GM12878 (cell line): ENCODE data around the gene SLC25A30. TPM values are rescaled to one million over a fixed set of nuclear protein-coding genes. Genes with fewer than 3 reads are reported as not detected.

Source experiments
- ATAC-seq: fragments of 200-7000 bp; cut with Tn5 transposase; 3 replicates; pipeline ENCODE4 v1.9.1; 2020; ENCODE audit warnings: mild to moderate bottlenecking, moderate library complexity
- BruUV-seq: library from RNA; stranded (reverse); fragments of 400-500 nt; replicated peaks from 2 replicates; lab custom pipeline; 2021; lab: Mats Ljungman, UMichigan
- CTCF ChIA-PET: fragments of 300-600 bp; sonication (Branson Sonifier 250); formaldehyde crosslinking; extraction: SDS; loops from one replicate; lab custom pipeline; 2021; ENCODE audit warnings: inconsistent platforms; lab: Yijun Ruan, JAX
- POLR2A ChIA-PET: fragments of 350-600 bp; formaldehyde crosslinking; extraction: SDS; loops from one replicate; lab custom pipeline; 2021; ENCODE audit warnings: inconsistent platforms; lab: Charles Lee
- RAD21 ChIA-PET: fragments of 300-600 bp; sonication (Branson Sonifier 250); formaldehyde crosslinking; loops from one replicate; lab custom pipeline; 2023; ENCODE audit warnings: antibody characterized with exemption; ENCODE audit not compliant: unreplicated experiment; lab: Charles Lee
- SMC1A ChIA-PET: fragments of 300-600 bp; sonication (Branson Sonifier 250); formaldehyde crosslinking; loops from one replicate; lab custom pipeline; 2023; ENCODE audit not compliant: unreplicated experiment, uncharacterized antibody; lab: Charles Lee
- DNase-seq: peaks from one replicate; pipeline ENCODE4 v3.0.0-alpha.2; 2011; ENCODE audit warnings: low read depth, low spot score
- FAIRE-seq: peaks from 3 replicates; lab custom pipeline; 2011; peaks lifted over from hg19 to GRCh38; lab: Jason Lieb, UNC
- H2AFZ ChIP-seq: 2 replicates; pipeline ENCODE4 v1.6.0; 2011; ENCODE audit warnings: low read depth, low read length, control low read depth; ENCODE audit not compliant: control insufficient read depth
- H3K27ac ChIP-seq: 2 replicates; pipeline ENCODE4 v1.5.1; 2011; ENCODE audit warnings: control low read depth; ENCODE audit not compliant: control insufficient read depth, insufficient read depth
- H3K27me3 ChIP-seq, 2 experiments: replicated peaks in 1 of 2; 2 replicates each; pipeline versions ENCODE4 v1.6.0 to v1.6.1; 2011; ENCODE audit warnings: low read length in 1 of 2; ENCODE audit not compliant: control insufficient read depth in 2 of 2, insufficient read depth in 2 of 2
- H3K36me3 ChIP-seq, 2 experiments: 2 replicates each; pipeline ENCODE4 v1.5.1; 2011; ENCODE audit warnings: low read length in 1 of 2; ENCODE audit not compliant: control insufficient read depth in 2 of 2, insufficient read depth in 2 of 2
- H3K4me1 ChIP-seq: 2 replicates; pipeline ENCODE4 v1.6.1; 2011; ENCODE audit warnings: mild to moderate bottlenecking, low read length, moderate library complexity, mixed read lengths; ENCODE audit not compliant: control insufficient read depth, insufficient read depth
- H3K4me2 ChIP-seq: 2 replicates; pipeline ENCODE4 v1.6.0; 2011; ENCODE audit warnings: control low read depth; ENCODE audit not compliant: control insufficient read depth, insufficient read depth
- H3K4me3 ChIP-seq: fragments of 200-600 bp; sonication (generic); 2 replicates; pipeline ENCODE4 v1.5.1; 2016
- H3K79me2 ChIP-seq: 2 replicates; pipeline ENCODE4 v1.6.0; 2011; ENCODE audit warnings: low read length; ENCODE audit not compliant: control insufficient read depth, insufficient read depth
- H3K9ac ChIP-seq: 2 replicates; pipeline ENCODE4 v1.8.0; 2011; ENCODE audit warnings: low read length, control low read depth, mixed read lengths; ENCODE audit not compliant: control insufficient read depth, insufficient read depth
- H3K9me3 ChIP-seq: replicated peaks from 3 replicates; pipeline ENCODE4 v1.5.1; 2011; ENCODE audit warnings: mild to moderate bottlenecking, low read length; ENCODE audit not compliant: control insufficient read depth, insufficient read depth
- H4K20me1 ChIP-seq: 2 replicates; pipeline ENCODE4 v1.6.0; 2011; ENCODE audit not compliant: control insufficient read depth, insufficient read depth
- BRCA1 ChIP-seq: IDR thresholded peaks from 2 replicates; pipeline ENCODE4 v1.6.1; 2011; ENCODE audit warnings: low read depth, low read length, improper control_type of control experiment
- CEBPB ChIP-seq, 2 experiments: fragments of 150-350 bp in 1 of 2; IDR thresholded peaks; 2 replicates each; pipeline ENCODE4 v1.6.1; 2012 to 2014; ENCODE audit warnings: low read depth in 2 of 2, low read length in 2 of 2, borderline replicate concordance in 1 of 2, inconsistent platforms in 1 of 2
- CREB1 ChIP-seq: IDR thresholded peaks from 2 replicates; pipeline ENCODE4 v1.6.1; 2012; ENCODE audit warnings: low read depth, mild to moderate bottlenecking, inconsistent platforms
- CTCF ChIP-seq, 3 experiments: IDR thresholded peaks in 2 of 3; conservative IDR thresholded peaks in 1 of 3; 2 replicates each; pipeline ENCODE4 v1.5.1; 2011; ENCODE audit warnings: low read depth in 3 of 3, low read length in 3 of 3, mild to moderate bottlenecking in 3 of 3, control low read depth in 2 of 3, moderate library complexity in 2 of 3, inconsistent platforms in 1 of 3, mixed read lengths in 1 of 3; ENCODE audit not compliant: control insufficient read depth in 2 of 3, insufficient read depth in 1 of 3; ENCODE audit errors: extremely low read depth in 1 of 3
- E2F8 ChIP-seq: fragments of 450-650 bp; IDR thresholded peaks from 2 replicates; pipeline ENCODE4 v1.6.1; 2018; ENCODE audit warnings: mild to moderate bottlenecking, low read depth, moderate library complexity; ENCODE audit not compliant: partially characterized antibody
- HDGF ChIP-seq: fragments of 450-650 bp; IDR thresholded peaks from 2 replicates; pipeline ENCODE4 v1.6.1; 2016; ENCODE audit warnings: antibody characterized with exemption
- IRF3 ChIP-seq: fragments of 450-650 bp; IDR thresholded peaks from 2 replicates; pipeline ENCODE4 v1.6.1; 2014; ENCODE audit warnings: mild to moderate bottlenecking
- KLF5 ChIP-seq: fragments of 450-650 bp; IDR thresholded peaks from 2 replicates; pipeline ENCODE4 v1.6.1; 2014; ENCODE audit warnings: mild to moderate bottlenecking; ENCODE audit not compliant: partially characterized antibody
- RCOR1 ChIP-seq: conservative IDR thresholded peaks from 2 replicates; pipeline ENCODE4 v1.6.1; 2012; ENCODE audit warnings: low read depth, low read length, improper control_type of control experiment
- SMARCA5 ChIP-seq: fragments of 450-650 bp; IDR thresholded peaks from 2 replicates; pipeline ENCODE4 v1.6.1; 2017; ENCODE audit warnings: mild to moderate bottlenecking
- SMC3 ChIP-seq: IDR thresholded peaks from 2 replicates; pipeline ENCODE4 v1.6.1; 2011; ENCODE audit warnings: low read length, improper control_type of control experiment, borderline replicate concordance
- SPI1 ChIP-seq: IDR thresholded peaks from 2 replicates; pipeline ENCODE4 v1.6.1; 2011; ENCODE audit warnings: low read depth, mild to moderate bottlenecking, low read length, moderate library complexity, borderline replicate concordance; ENCODE audit not compliant: insufficient read depth
- ZBED1 ChIP-seq: IDR thresholded peaks from 2 replicates; pipeline ENCODE4 v1.6.1; 2016; ENCODE audit warnings: borderline replicate concordance
- ZNF207 ChIP-seq: fragments of 450-650 bp; IDR thresholded peaks from 2 replicates; pipeline ENCODE4 v1.6.1; 2014; ENCODE audit warnings: antibody characterized with exemption, mild to moderate bottlenecking, borderline replicate concordance
- WGBS: methylation state at CpG from one replicate; pipeline ENCODE4 v1.1.6; 2016; ENCODE audit warnings: low lambda C conversion rate; ENCODE audit not compliant: insufficient replicate concordance, insufficient coverage; ENCODE audit errors: missing lambda C conversion rate; 5-methylcytosine and 5-hydroxymethylcytosine counted together
- in situ Hi-C: fragments of 300-500 bp; cut with MboI; formaldehyde crosslinking; loops from 9 replicates; pipeline ENCODE4 v1.14.3; 2018; ENCODE audit warnings: mixed read lengths
- intact Hi-C: fragments of 100-400 bp; cut with micrococcal nuclease; formaldehyde crosslinking; loops from one replicate; pipeline ENCODE4 v1.14.2; 2022; ENCODE audit not compliant: unreplicated experiment
- polyA plus RNA-seq, 11 experiments: library from polyadenylated mRNA; depleted of rRNA in 4 of 11; unstranded in 6 of 11; stranded (reverse) in 5 of 11; fragments of >200 nt; fragmentation: Nextera tagmentation in 4 of 11; fragmentation: Illumina TruSeq in 1 of 11; extraction: Ambion mirVana in 4 of 11; extraction: Trizol in 1 of 11; gene quantifications; 1 replicate in 1 of 11; 2 replicates in 10 of 11; pipeline versions ENCODE4 v1.2.1 to v1.2.3, GENCODE V29; 2011 to 2016; ENCODE audit warnings: inconsistent platforms in 2 of 11, missing spikeins in 2 of 11, low read depth in 1 of 11
- total RNA-seq, 4 experiments: library from RNA; depleted of rRNA in 3 of 4; stranded (reverse); fragments of >200 nt in 3 of 4; fragmentation: Illumina TruSeq in 1 of 4; extraction: Trizol in 1 of 4; gene quantifications; 2 replicates each; pipeline versions ENCODE4 v1.2.1 to v1.2.3, GENCODE V29; 2013 to 2021

The SLC25A30 gene
- total and polyA plus RNA-seq, 10 of the 15 experiments (the other 5 are each of a cell fraction or from before 2014, with no cell fraction given), result 2.4 to 18.0 (median 8.9) TPM

- TF ChIP-seq E2F8, result peak; percentile 78
- TF ChIP-seq, all 136 proteins: peak for 61
Observed at GRCh38 chr13:45464687-45465453, 46.7 kb upstream of the SLC25A30 start, which contains the start of gene COG3 (continued).

- Histone ChIP-seq H3K4me2 (peak overlapping the region; percentile 81), H3K79me2 (peaks cover 42% of the 10 kb centered on the region), H3K4me1 (peaks cover 3% of the 10 kb centered on the region), H3K27me3 (no peaks in the 10 kb centered on the region), H3K27ac (peak overlapping the region; percentile 68), H3K4me3 (peak overlapping the region; percentile 59), H3K36me3 (no peaks in the 10 kb centered on the region), H2AFZ (peak overlapping the region; percentile 90), H3K9me3 (no peaks in the 10 kb centered on the region; the same call in 2 of the 3 replicates), H3K9ac (peak overlapping the region; percentile 90), H4K20me1 (no peaks in the 10 kb centered on the region)
- TSS peak; percentile 84 for BruUV-seq
- DNase-seq (no peak), FAIRE-seq (no peak), ATAC-seq (no peak)
- intact Hi-C loops, result loop anchor here (1.0 to 2.0 kb wide), 2 partner anchors 23 to 46 kb away; partner anchors contain the start of gene SLC25A30
- ChIA-PET SMC1A (interaction anchor here (1.0 to 2.6 kb wide), 4 partner anchors 10 to 48 kb away, joined by 3 to 12 read pairs (median 4); no protein-coding TSS in a partner anchor), CTCF (interaction anchor here (1.1 to 5.7 kb wide), 3 partner anchors 12 to 93 kb away, joined by 3 to 19 read pairs (median 3); no protein-coding TSS in a partner anchor), RAD21 (no interaction called here), POLR2A (interaction anchor here (0.8 to 1.3 kb wide), 2 partner anchors 9 to 48 kb away, joined by 3 read pairs; no protein-coding TSS in a partner anchor)
- 69% methylated on average over 9 of the region's 9 CpGs for WGBS
- in situ Hi-C loops, result no loop called here
- no peak for TF ChIP-seq BRCA1
- TF ChIP-seq ZNF207, result no peak
- no peak for TF ChIP-seq SPI1
- 0 out of 6 replicates have a peak, but pooled peaks of 1 of the 3 experiments have one; percentile 16 for TF ChIP-seq CTCF (IDR thresholded peaks at IDR 0.05 in 2 of 3, conservative IDR thresholded peaks at IDR 0.05 in 1 of 3; ENCODE audit: control insufficient read depth in 2 of 3, extremely low read depth in 1 of 3, insufficient read depth in 1 of 3, low read depth in 3 of 3, low read length in 3 of 3)
- no peak for TF ChIP-seq CEBPB (IDR thresholded peaks at IDR 0.05; ENCODE audit: borderline replicate concordance in 1 of 2, low read depth in 2 of 2, low read length in 2 of 2)
- peak; percentile 23; the same call in 1 of the 2 replicates for TF ChIP-seq SMC3
- TF ChIP-seq IRF3, result no peak
- TF ChIP-seq CREB1, result no peak
- TF ChIP-seq RCOR1, result no peak
- 0 out of 2 replicates have a peak, but pooled peaks have one; percentile 11 for TF ChIP-seq SMARCA5
- TF ChIP-seq KLF5, result no peak
- no peak for TF ChIP-seq ZBED1
- 0 out of 2 replicates have a peak, but pooled peaks have one; percentile 14 for TF ChIP-seq HDGF
Observed at GRCh38 chr13:45464141-45464686, 46.0 kb upstream of the SLC25A30 start.
